OCI-M2 (cell line): ENCODE results near the gene NT5C2.
"Not testable (repeated sequence)": the region's sequence is repeated elsewhere in the genome, so short reads cannot be mapped to it uniquely, and the experiment has no call there.

ENCODE experiments used
- DNase-seq: peaks from one replicate; lab custom pipeline; 2025; ENCODE audit not compliant: unreplicated experiment; lab: John Stamatoyannopoulos, UW

NT5C2 gene

GRCh38 chr10:103095005-103095404 lies 98.1 kb downstream of the NT5C2 start:
- DNase-seq, result no peak

- DNase-seq, result no peak
Observed at GRCh38 chr10:103090911-103091310, 102.2 kb downstream of the NT5C2 start.

GRCh38 chr10:103089493-103089892 lies 103.6 kb downstream of the NT5C2 start:
- no peak for DNase-seq

- DNase-seq, result no peak
Observed at GRCh38 chr10:103086799-103087198, 106.3 kb downstream of the NT5C2 start.

- DNase-seq, result no peak
Observed at GRCh38 chr10:103086261-103086660, 106.8 kb downstream of the NT5C2 start.

GRCh38 chr10:103083977-103084320 lies 109.1 kb downstream of the NT5C2 start:
- DNase-seq, result no peak

- DNase-seq, result no peak
Observed at GRCh38 chr10:103083266-103083976, 109.7 kb downstream of the NT5C2 start.

- no peak for DNase-seq
Observed at GRCh38 chr10:103082683-103083082, 110.4 kb downstream of the NT5C2 start.

GRCh38 chr10:103080891-103081581 lies 112.0 kb downstream of the NT5C2 start:
- DNase-seq, result no peak

GRCh38 chr10:103079946-103080345 lies 113.1 kb downstream of the NT5C2 start:
- no peak for DNase-seq

GRCh38 chr10:103079100-103079499 lies 114.0 kb downstream of the NT5C2 start:
- no peak for DNase-seq

GRCh38 chr10:103078676-103079075 lies 114.4 kb downstream of the NT5C2 start:
- DNase-seq, result no peak

- DNase-seq, result no peak
Observed at GRCh38 chr10:103078309-103078615, 114.8 kb downstream of the NT5C2 start.

- no peak for DNase-seq
Observed at GRCh38 chr10:103077491-103078308, 115.4 kb downstream of the NT5C2 start.

GRCh38 chr10:103077020-103077419 lies 116.1 kb downstream of the NT5C2 start:
- DNase-seq, result no peak

GRCh38 chr10:103072891-103073290 lies 120.2 kb downstream of the NT5C2 start:
- no peak for DNase-seq

- no peak for DNase-seq
Observed at GRCh38 chr10:103072276-103072675, 120.8 kb downstream of the NT5C2 start.

GRCh38 chr10:103069453-103070331 lies 123.4 kb downstream of the NT5C2 start:
- no peak for DNase-seq

GRCh38 chr10:103067956-103068355 lies 125.1 kb downstream of the NT5C2 start:
- no peak for DNase-seq

- no peak for DNase-seq
Observed at GRCh38 chr10:103067484-103067883, 125.6 kb downstream of the NT5C2 start.

GRCh38 chr10:103067099-103067477 lies 126.0 kb downstream of the NT5C2 start:
- not testable (repeated sequence) for DNase-seq
